ENCODE results near the gene KCNG2. TPM values are rescaled to one million over a fixed set of nuclear protein-coding genes. Genes with fewer than 3 reads are reported as not detected.
A peak's percentile ranks its signal among the peaks of the same experiment; 100 is the strongest.

KCNG2 gene
- total RNA-seq, 1 donor, result not detected

GRCh38 chr18:79887181-79888000 lies 89.7 kb downstream of the KCNG2 start:
- no peaks in the 10 kb centered on the region for H3K79me2 ChIP-seq (ENCODE audit: insufficient read depth, low read length)
- peaks cover 7% of the 10 kb centered on the region for H3K9me3 ChIP-seq (ENCODE audit: low read depth, low read length)
- H3K4me2 ChIP-seq (ENCODE audit: insufficient read depth, low read length), result no peak overlapping the region
- DNase-seq (ENCODE audit: insufficient read length, low spot score, missing footprints), result peak; percentile 86
- no peak overlapping the region for H3K27ac ChIP-seq (ENCODE audit: low read depth, low read length)
- H3K27me3 ChIP-seq (ENCODE audit: insufficient read depth, low read length), result no peaks in the 10 kb centered on the region
- no peak overlapping the region for H3K4me3 ChIP-seq (ENCODE audit: insufficient read depth, low read length)
- no peaks in the 10 kb centered on the region for H4K20me1 ChIP-seq (ENCODE audit: insufficient read depth, low read length)
- H3K4me1 ChIP-seq (ENCODE audit: insufficient read depth, low read length), result no peaks in the 10 kb centered on the region
- no peaks in the 10 kb centered on the region for H3K36me3 ChIP-seq (ENCODE audit: insufficient read depth, low read length)
- no peak for TF ChIP-seq CTCF (IDR thresholded peaks at IDR 0.05; ENCODE audit: extremely low read depth, low read depth, low read length)
- H2AFZ ChIP-seq (ENCODE audit: low read length), result no peak overlapping the region

- Histone ChIP-seq H3K36me3 (ENCODE audit: insufficient read depth, low read length) (no peaks in the 10 kb centered on the region), H2AFZ (ENCODE audit: low read length) (no peak overlapping the region), H4K20me1 (ENCODE audit: insufficient read depth, low read length) (no peaks in the 10 kb centered on the region), H3K9me3 (ENCODE audit: low read depth, low read length) (peaks cover 9% of the 10 kb centered on the region), H3K79me2 (ENCODE audit: insufficient read depth, low read length) (no peaks in the 10 kb centered on the region), H3K27me3 (ENCODE audit: insufficient read depth, low read length) (no peaks in the 10 kb centered on the region), H3K4me2 (ENCODE audit: insufficient read depth, low read length) (no peak overlapping the region), H3K4me3 (ENCODE audit: insufficient read depth, low read length) (no peak overlapping the region), H3K27ac (ENCODE audit: low read depth, low read length) (no peak overlapping the region), H3K4me1 (ENCODE audit: insufficient read depth, low read length) (no peaks in the 10 kb centered on the region)
- peak; percentile 69 for DNase-seq (ENCODE audit: insufficient read length, low spot score, missing footprints)
- no peak for TF ChIP-seq CTCF (IDR thresholded peaks at IDR 0.05; ENCODE audit: extremely low read depth, low read depth, low read length)
These were observed 90.3 kb downstream of the KCNG2 start for GRCh38 chr18:79888016-79888415.

- Histone ChIP-seq H3K9me3 (ENCODE audit: low read depth, low read length) (peaks cover 18% of the 10 kb centered on the region), H3K4me1 (ENCODE audit: insufficient read depth, low read length) (no peaks in the 10 kb centered on the region), H3K4me2 (ENCODE audit: insufficient read depth, low read length) (no peak overlapping the region), H3K4me3 (ENCODE audit: insufficient read depth, low read length) (no peak overlapping the region), H4K20me1 (ENCODE audit: insufficient read depth, low read length) (no peaks in the 10 kb centered on the region), H2AFZ (ENCODE audit: low read length) (no peak overlapping the region), H3K27ac (ENCODE audit: low read depth, low read length) (no peak overlapping the region), H3K36me3 (ENCODE audit: insufficient read depth, low read length) (no peaks in the 10 kb centered on the region), H3K27me3 (ENCODE audit: insufficient read depth, low read length) (no peaks in the 10 kb centered on the region), H3K79me2 (ENCODE audit: insufficient read depth, low read length) (no peaks in the 10 kb centered on the region)
- peak; percentile 22 for DNase-seq (ENCODE audit: insufficient read length, low spot score, missing footprints)
- no peak for TF ChIP-seq CTCF (IDR thresholded peaks at IDR 0.05; ENCODE audit: extremely low read depth, low read depth, low read length)
These were observed 91.8 kb downstream of the KCNG2 start for GRCh38 chr18:79889569-79889968.

GRCh38 chr18:79890674-79891073 lies 92.9 kb downstream of the KCNG2 start:
- no peaks in the 10 kb centered on the region for H3K36me3 ChIP-seq (ENCODE audit: insufficient read depth, low read length)
- no peak overlapping the region for H3K4me2 ChIP-seq (ENCODE audit: insufficient read depth, low read length)
- no peak overlapping the region for H2AFZ ChIP-seq (ENCODE audit: low read length)
- no peaks in the 10 kb centered on the region for H3K27me3 ChIP-seq (ENCODE audit: insufficient read depth, low read length)
- H3K9me3 ChIP-seq (ENCODE audit: low read depth, low read length), result peaks cover 21% of the 10 kb centered on the region
- H3K4me1 ChIP-seq (ENCODE audit: insufficient read depth, low read length), result no peaks in the 10 kb centered on the region
- H3K79me2 ChIP-seq (ENCODE audit: insufficient read depth, low read length), result no peaks in the 10 kb centered on the region
- no peak for TF ChIP-seq CTCF (IDR thresholded peaks at IDR 0.05; ENCODE audit: extremely low read depth, low read depth, low read length)
- H3K4me3 ChIP-seq (ENCODE audit: insufficient read depth, low read length), result no peak overlapping the region
- H4K20me1 ChIP-seq (ENCODE audit: insufficient read depth, low read length), result no peaks in the 10 kb centered on the region
- no peak overlapping the region for H3K27ac ChIP-seq (ENCODE audit: low read depth, low read length)
- no peak for DNase-seq (ENCODE audit: insufficient read length, low spot score, missing footprints)
